DOHH2 (cell line): ENCODE measurements around the gene CD164L2.

ENCODE experiments used
- H3F3A ChIP-seq: fragments of 200-600 bp; sonication (generic), shearing (Covaris generic); 2 replicates; pipeline ENCODE4 v1.6.0; 2016; ENCODE audit warnings: antibody characterized with exemption, mild to moderate bottlenecking; ENCODE audit not compliant: control insufficient read depth, insufficient read depth
- H3K27ac ChIP-seq: fragments of 200-600 bp; sonication (generic); 2 replicates; pipeline ENCODE4 v1.5.1; 2014; ENCODE audit warnings: low read depth, mild to moderate bottlenecking, low read length, moderate library complexity
- H3K27me3 ChIP-seq: fragments of 200-600 bp; sonication (generic); 2 replicates; pipeline ENCODE4 v1.6.1; 2014; ENCODE audit warnings: mild to moderate bottlenecking, low read length, mixed read lengths; ENCODE audit not compliant: control insufficient read depth
- H3K36me3 ChIP-seq: fragments of 200-600 bp; sonication (generic); 2 replicates; pipeline ENCODE4 v1.6.1; 2014; ENCODE audit warnings: mild to moderate bottlenecking, low read length, moderate library complexity, mixed read lengths; ENCODE audit not compliant: control insufficient read depth
- H3K4me1 ChIP-seq: fragments of 200-600 bp; sonication (generic); 2 replicates; pipeline ENCODE4 v1.6.1; 2014; ENCODE audit warnings: mild to moderate bottlenecking, low read length, mixed read lengths; ENCODE audit not compliant: control insufficient read depth
- H3K4me2 ChIP-seq: fragments of 200-600 bp; sonication (generic); 2 replicates; pipeline ENCODE4 v1.6.0; 2014; ENCODE audit warnings: mild to moderate bottlenecking, low read length, moderate library complexity
- H3K4me3 ChIP-seq: fragments of 200-600 bp; sonication (generic); 2 replicates; pipeline ENCODE4 v1.5.1; 2014; ENCODE audit warnings: mild to moderate bottlenecking, low read length, mixed read lengths
- H3K79me2 ChIP-seq: fragments of 200-600 bp; sonication (generic); 2 replicates; pipeline ENCODE4 v1.6.1; 2014; ENCODE audit warnings: mild to moderate bottlenecking, low read length, mixed read lengths; ENCODE audit not compliant: control insufficient read depth
- H3K9me2 ChIP-seq: fragments of 200-600 bp; sonication (generic); replicated peaks from 2 replicates; pipeline ENCODE4 v1.6.1; 2014; ENCODE audit warnings: mild to moderate bottlenecking, low read length, mixed read lengths; ENCODE audit not compliant: control insufficient read depth
- H3K9me3 ChIP-seq: fragments of 200-600 bp; sonication (generic); 2 replicates; pipeline ENCODE4 v1.6.1; 2014; ENCODE audit warnings: antibody characterized with exemption, low read length, mixed read lengths; ENCODE audit not compliant: control insufficient read depth, insufficient read depth
- H4K20me1 ChIP-seq: fragments of 200-600 bp; sonication (generic); 2 replicates; pipeline ENCODE4 v1.6.0; 2014; ENCODE audit warnings: low read depth, mild to moderate bottlenecking, antibody characterized with exemption, low read length, moderate library complexity; ENCODE audit not compliant: control insufficient read depth, insufficient read depth
- EZH2phosphoT487 ChIP-seq: fragments of 200-600 bp; sonication (generic); IDR thresholded peaks from 2 replicates; pipeline ENCODE4 v1.6.1; 2017; ENCODE audit warnings: borderline replicate concordance, mild to moderate bottlenecking, antibody characterized with exemption, low read length, moderate library complexity, mixed read lengths
- TF ChIP-seq, protein P1 (sequence below): fragments of 200-600 bp; sonication (generic); IDR thresholded peaks from one replicate; pipeline ENCODE4 v1.5.1; 2014; ENCODE audit warnings: antibody characterized with exemption, mild to moderate bottlenecking, low read depth, low read length; ENCODE audit not compliant: poor library complexity, severe bottlenecking

Gene CD164L2

GRCh38 chr1:27380224-27380623 lies 2.9 kb downstream of the CD164L2 start:
- H3K79me2 ChIP-seq: no peaks in the 10 kb centered on the region
- H3K4me3 ChIP-seq: no peak overlapping the region
- no peaks in the 10 kb centered on the region; the same call in 1 of the 2 replicates for H3F3A ChIP-seq
- TF ChIP-seq EZH2phosphoT487: no peak
- TF ChIP-seq, protein P1, sequence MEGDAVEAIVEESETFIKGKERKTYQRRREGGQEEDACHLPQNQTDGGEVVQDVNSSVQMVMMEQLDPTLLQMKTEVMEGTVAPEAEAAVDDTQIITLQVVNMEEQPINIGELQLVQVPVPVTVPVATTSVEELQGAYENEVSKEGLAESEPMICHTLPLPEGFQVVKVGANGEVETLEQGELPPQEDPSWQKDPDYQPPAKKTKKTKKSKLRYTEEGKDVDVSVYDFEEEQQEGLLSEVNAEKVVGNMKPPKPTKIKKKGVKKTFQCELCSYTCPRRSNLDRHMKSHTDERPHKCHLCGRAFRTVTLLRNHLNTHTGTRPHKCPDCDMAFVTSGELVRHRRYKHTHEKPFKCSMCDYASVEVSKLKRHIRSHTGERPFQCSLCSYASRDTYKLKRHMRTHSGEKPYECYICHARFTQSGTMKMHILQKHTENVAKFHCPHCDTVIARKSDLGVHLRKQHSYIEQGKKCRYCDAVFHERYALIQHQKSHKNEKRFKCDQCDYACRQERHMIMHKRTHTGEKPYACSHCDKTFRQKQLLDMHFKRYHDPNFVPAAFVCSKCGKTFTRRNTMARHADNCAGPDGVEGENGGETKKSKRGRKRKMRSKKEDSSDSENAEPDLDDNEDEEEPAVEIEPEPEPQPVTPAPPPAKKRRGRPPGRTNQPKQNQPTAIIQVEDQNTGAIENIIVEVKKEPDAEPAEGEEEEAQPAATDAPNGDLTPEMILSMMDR: no peak
- no peaks in the 10 kb centered on the region for H3K9me2 ChIP-seq
- no peak overlapping the region for H3K4me2 ChIP-seq
- no peaks in the 10 kb centered on the region for H4K20me1 ChIP-seq
- H3K36me3 ChIP-seq: no peaks in the 10 kb centered on the region
- peaks cover 17% of the 10 kb centered on the region for H3K27me3 ChIP-seq
- no peaks in the 10 kb centered on the region for H3K9me3 ChIP-seq
- H3K27ac ChIP-seq: no peak overlapping the region
- no peaks in the 10 kb centered on the region for H3K4me1 ChIP-seq

DNA sequence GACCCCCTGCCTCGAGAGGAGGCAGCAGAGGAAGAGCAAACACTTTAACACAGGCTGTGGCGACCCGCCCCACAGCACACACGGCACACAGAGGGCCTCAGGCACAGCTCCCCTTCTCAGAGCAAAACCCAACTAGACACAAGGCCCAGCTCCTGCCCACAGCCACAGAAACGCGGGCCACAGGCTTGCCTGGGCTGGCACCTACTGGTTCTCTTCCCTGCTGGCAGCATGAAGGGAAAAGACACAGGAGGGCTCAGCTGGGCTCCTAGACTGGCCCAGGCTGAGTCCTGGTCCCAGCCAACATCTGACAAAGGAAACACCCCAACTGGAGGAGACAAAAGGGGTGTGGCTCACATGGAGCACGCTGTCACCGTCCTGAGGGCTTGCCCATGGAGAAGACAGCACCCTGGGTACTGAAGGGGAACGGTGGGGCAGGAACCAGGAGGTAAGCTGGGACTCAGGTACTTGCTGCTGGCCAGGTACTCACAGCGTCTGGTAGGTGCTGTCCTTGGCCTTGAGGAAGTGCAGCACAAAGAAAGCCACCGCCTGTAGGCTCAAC lies 3.5 kb downstream of the CD164L2 start:
- no peak overlapping the region for H3K4me2 ChIP-seq
- no peaks in the 10 kb centered on the region for H3K79me2 ChIP-seq
- H3F3A ChIP-seq: no peaks in the 10 kb centered on the region; the same call in 1 of the 2 replicates
- no peaks in the 10 kb centered on the region for H3K4me1 ChIP-seq
- H4K20me1 ChIP-seq: no peaks in the 10 kb centered on the region
- TF ChIP-seq, protein P1: no peak
- TF ChIP-seq EZH2phosphoT487: no peak
- no peak overlapping the region for H3K27ac ChIP-seq
- no peaks in the 10 kb centered on the region for H3K36me3 ChIP-seq
- no peaks in the 10 kb centered on the region for H3K9me2 ChIP-seq
- H3K9me3 ChIP-seq: no peaks in the 10 kb centered on the region
- peaks cover 17% of the 10 kb centered on the region for H3K27me3 ChIP-seq
- H3K4me3 ChIP-seq: no peak overlapping the region

DNA sequence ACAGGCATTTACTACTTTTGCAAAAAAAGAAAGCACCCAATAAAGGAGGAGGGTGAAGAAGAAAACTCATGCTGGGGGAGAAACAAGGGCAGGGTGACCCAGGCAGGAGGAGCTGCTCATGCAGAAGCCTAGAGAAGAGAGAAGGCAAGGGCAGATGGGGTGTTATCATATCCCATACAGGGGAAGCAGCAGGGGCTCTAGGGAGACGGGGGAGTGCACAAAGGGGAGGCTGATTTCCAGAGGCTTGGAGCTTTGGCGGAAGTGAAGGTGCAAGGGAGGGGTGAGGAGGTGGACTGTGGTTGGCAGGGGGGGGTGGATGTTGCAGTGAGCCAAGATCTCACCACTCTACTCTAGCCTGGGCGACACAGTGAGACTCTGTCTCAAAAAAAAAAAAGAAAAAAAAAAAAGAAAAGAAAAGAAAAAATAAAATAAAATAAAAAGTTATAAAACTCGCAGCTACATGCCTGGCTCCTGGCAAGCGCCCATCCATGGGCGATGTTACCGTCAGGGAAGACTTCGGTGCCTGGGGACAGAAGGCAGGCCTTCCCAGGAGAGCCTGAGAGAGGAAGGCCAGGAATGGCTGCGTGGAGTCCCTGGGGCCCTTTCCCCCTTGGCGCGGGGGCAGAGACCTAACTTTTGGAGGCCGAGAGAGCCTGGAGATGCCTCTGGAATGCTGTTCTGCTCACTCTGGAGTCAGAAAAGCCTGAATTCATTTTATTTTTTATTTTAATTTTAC lies 5.2 kb downstream of the CD164L2 start:
- Histone ChIP-seq H3F3A (no peaks in the 10 kb centered on the region; the same call in 1 of the 2 replicates), H3K4me1 (no peaks in the 10 kb centered on the region), H3K36me3 (no peaks in the 10 kb centered on the region), H3K27me3 (peaks cover 17% of the 10 kb centered on the region), H3K27ac (no peak overlapping the region), H3K4me3 (no peak overlapping the region), H3K9me3 (no peaks in the 10 kb centered on the region), H4K20me1 (no peaks in the 10 kb centered on the region), H3K9me2 (no peaks in the 10 kb centered on the region), H3K4me2 (no peak overlapping the region), H3K79me2 (no peaks in the 10 kb centered on the region)
- no peak for TF ChIP-seq EZH2phosphoT487
- TF ChIP-seq, protein P1: no peak
